H1 (cell line): ENCODE results near the gene PUDP. TPM values are rescaled to one million over a fixed set of nuclear protein-coding genes. Genes with fewer than 3 reads are reported as not detected.

ENCODE experiments used
- CTCF ChIA-PET: fragments of 300-600 bp; sonication (Branson Sonifier 250); formaldehyde crosslinking; loops from one replicate; lab custom pipeline; 2021; ENCODE audit not compliant: partially characterized antibody; lab: Charles Lee
- POLR2A ChIA-PET: fragments of 300-600 bp; sonication (Branson Sonifier 250); formaldehyde crosslinking; loops from one replicate; lab custom pipeline; 2021; ENCODE audit warnings: inconsistent platforms; ENCODE audit not compliant: partially characterized antibody; lab: Charles Lee
- DNase-seq, 2 experiments: peaks; one replicate each; pipeline versions ENCODE4 v3.0.0 to v3.0.0-alpha.2; 2010 to 2022; ENCODE audit warnings: low spot score in 2 of 2, low read depth in 1 of 2, mixed read lengths in 1 of 2
- FAIRE-seq: peaks from 2 replicates; lab custom pipeline; 2011; peaks lifted over from hg19 to GRCh38; lab: Jason Lieb, UNC
- H2AFZ ChIP-seq: 2 replicates; pipeline ENCODE4 v1.8.1; 2012; ENCODE audit warnings: low read length, inconsistent platforms
- H2AK5ac ChIP-seq: 2 replicates; pipeline ENCODE4 v1.6.1; 2013; ENCODE audit warnings: low read depth, low read length
- H2BK120ac ChIP-seq: replicated peaks from 2 replicates; pipeline ENCODE3; 2013; ENCODE audit warnings: low read depth, low read length, inconsistent platforms
- H2BK12ac ChIP-seq: 2 replicates; pipeline ENCODE4 v1.6.1; 2013; ENCODE audit warnings: low read depth, low read length
- H2BK15ac ChIP-seq: 2 replicates; pipeline ENCODE4 v1.6.1; 2013; ENCODE audit warnings: low read length
- H2BK20ac ChIP-seq: 2 replicates; pipeline ENCODE4 v1.6.1; 2013; ENCODE audit warnings: low read length
- H2BK5ac ChIP-seq: 2 replicates; pipeline ENCODE4 v1.6.1; 2013; ENCODE audit warnings: low read depth, low read length
- H3K14ac ChIP-seq: 2 replicates; pipeline ENCODE4 v1.6.1; 2013; ENCODE audit warnings: inconsistent platforms; ENCODE audit not compliant: insufficient read length
- H3K18ac ChIP-seq: 2 replicates; pipeline ENCODE4 v1.6.1; 2013; ENCODE audit warnings: low read length; ENCODE audit errors: extremely low read depth
- H3K23ac ChIP-seq: 2 replicates; pipeline ENCODE4 v1.6.1; 2013; ENCODE audit warnings: inconsistent platforms; ENCODE audit not compliant: insufficient read length
- H3K23me2 ChIP-seq: 2 replicates; pipeline ENCODE4 v1.6.1; 2013; ENCODE audit warnings: low read depth, low read length
- H3K27ac ChIP-seq: 2 replicates; pipeline ENCODE4 v1.6.1; 2011; ENCODE audit warnings: low read depth, low read length, inconsistent platforms
- H3K27me3 ChIP-seq, 4 experiments: replicated peaks in 1 of 4; 1 replicate in 1 of 4; 2 replicates in 3 of 4; pipeline versions ENCODE4 v1.6.1 to v1.8.1; 2011 to 2013; ENCODE audit warnings: low read length in 3 of 4, mild to moderate bottlenecking in 3 of 4, inconsistent platforms in 2 of 4, mixed read lengths in 2 of 4, moderate library complexity in 1 of 4; ENCODE audit not compliant: control insufficient read depth in 3 of 4, insufficient read depth in 3 of 4; ENCODE audit errors: extremely low read depth in 1 of 4
- H3K36me3 ChIP-seq, 4 experiments: 2 replicates each; pipeline versions ENCODE4 v1.6.1 to v1.8.1; 2011 to 2013; ENCODE audit warnings: mild to moderate bottlenecking in 4 of 4, low read length in 3 of 4, moderate library complexity in 2 of 4, control low read depth in 1 of 4, inconsistent platforms in 1 of 4; ENCODE audit not compliant: insufficient read depth in 4 of 4, control insufficient read depth in 2 of 4
- H3K4ac ChIP-seq: replicated peaks from 2 replicates; pipeline ENCODE3; 2013; ENCODE audit warnings: low read length, low read depth, mixed read lengths, inconsistent platforms; ENCODE audit not compliant: insufficient read length
- H3K4me1 ChIP-seq, 4 experiments: replicated peaks in 1 of 4; 1 replicate in 1 of 4; 2 replicates in 3 of 4; pipeline versions ENCODE4 v1.6.1 to v1.8.1; 2011 to 2013; ENCODE audit warnings: low read length in 3 of 4, inconsistent platforms in 2 of 4, mixed read lengths in 1 of 4; ENCODE audit not compliant: insufficient read depth in 4 of 4, control insufficient read depth in 3 of 4
- H3K4me2 ChIP-seq, 2 experiments: 2 replicates each; pipeline versions ENCODE4 v1.6.1 to v1.8.1; 2011 to 2013; ENCODE audit warnings: low read depth in 2 of 2, low read length in 2 of 2, control low read depth in 1 of 2, inconsistent platforms in 1 of 2, mild to moderate bottlenecking in 1 of 2; ENCODE audit not compliant: insufficient read depth in 1 of 2
- H3K4me3 ChIP-seq, 4 experiments: fragments of 200-600, 300-600 bp in 1 of 4; sonication (generic), shearing (Covaris generic), sonication (Bioruptor Twin) in 1 of 4; 2 replicates each; pipeline versions ENCODE4 v1.5.1 to v1.8.1; 2011 to 2016; ENCODE audit warnings: low read length in 4 of 4, low read depth in 3 of 4, control low read depth in 2 of 4, inconsistent platforms in 2 of 4, mild to moderate bottlenecking in 2 of 4, mixed read lengths in 1 of 4, moderate library complexity in 1 of 4; ENCODE audit not compliant: insufficient read depth in 2 of 4; ENCODE audit errors: extremely low read depth in 1 of 4
- H3K56ac ChIP-seq: replicated peaks from 2 replicates; pipeline ENCODE3; 2013; ENCODE audit warnings: low read depth, mild to moderate bottlenecking, mixed read lengths, low read length, inconsistent platforms; ENCODE audit not compliant: insufficient read length
- H3K79me1 ChIP-seq: 2 replicates; pipeline ENCODE4 v1.6.1; 2013; ENCODE audit warnings: low read depth, low read length, control low read depth
- H3K79me2 ChIP-seq, 2 experiments: 2 replicates each; pipeline versions ENCODE4 v1.6.1 to v1.8.1; 2012 to 2013; ENCODE audit warnings: low read length in 2 of 2, mild to moderate bottlenecking in 2 of 2, inconsistent platforms in 1 of 2; ENCODE audit not compliant: insufficient read depth in 2 of 2, control insufficient read depth in 1 of 2
- H3K9ac ChIP-seq, 4 experiments: replicated peaks in 1 of 4; 1 replicate in 1 of 4; 2 replicates in 3 of 4; pipeline versions ENCODE4 v1.6.1 to v1.8.1; 2011 to 2013; ENCODE audit warnings: low read depth in 3 of 4, low read length in 3 of 4, control low read depth in 2 of 4, mild to moderate bottlenecking in 2 of 4, moderate library complexity in 2 of 4, inconsistent platforms in 1 of 4; ENCODE audit errors: extremely low read depth in 1 of 4
- H3K9me3 ChIP-seq, 2 experiments: 2 replicates each; pipeline versions ENCODE4 v1.6.1 to v1.8.1; 2012 to 2013; ENCODE audit warnings: mild to moderate bottlenecking in 2 of 2, moderate library complexity in 2 of 2, control low read depth in 1 of 2, inconsistent platforms in 1 of 2, low read depth in 1 of 2, low read length in 1 of 2, mixed read lengths in 1 of 2; ENCODE audit not compliant: insufficient read depth in 2 of 2
- H4K20me1 ChIP-seq, 2 experiments: replicated peaks in 1 of 2; 2 replicates each; pipeline versions ENCODE3 to v1.8.1; 2011 to 2013; ENCODE audit warnings: inconsistent platforms in 2 of 2, low read length in 2 of 2, mild to moderate bottlenecking in 1 of 2; ENCODE audit not compliant: insufficient read depth in 2 of 2, control insufficient read depth in 1 of 2
- H4K5ac ChIP-seq: 2 replicates; pipeline ENCODE4 v1.6.1; 2013; ENCODE audit warnings: low read length, low read depth, mixed read lengths, inconsistent platforms; ENCODE audit not compliant: insufficient read length
- H4K8ac ChIP-seq: 2 replicates; pipeline ENCODE4 v1.8.0; 2013; ENCODE audit warnings: mild to moderate bottlenecking, moderate library complexity, low read length, inconsistent platforms; ENCODE audit not compliant: insufficient read depth; ENCODE audit errors: extremely low read depth
- H4K91ac ChIP-seq: replicated peaks from 2 replicates; pipeline ENCODE3; 2013; ENCODE audit warnings: low read length, mixed read lengths, inconsistent platforms; ENCODE audit not compliant: insufficient read length
- BRCA1 ChIP-seq: IDR thresholded peaks from 2 replicates; pipeline ENCODE4 v1.6.1; 2012; ENCODE audit warnings: low read depth, low read length, improper control_type of control experiment
- CREB1 ChIP-seq: IDR thresholded peaks from 2 replicates; pipeline ENCODE4 v1.6.1; 2012; ENCODE audit warnings: inconsistent platforms
- GABPA ChIP-seq: IDR thresholded peaks from 2 replicates; pipeline ENCODE4 v1.6.1; 2011; ENCODE audit warnings: mild to moderate bottlenecking, low read length, moderate library complexity, borderline replicate concordance; ENCODE audit not compliant: insufficient read depth
- JUN ChIP-seq: IDR thresholded peaks from 2 replicates; pipeline ENCODE4 v1.6.1; 2011; ENCODE audit warnings: low read depth, mild to moderate bottlenecking, improper control_type of control experiment, low read length
- JUND ChIP-seq: IDR thresholded peaks from 2 replicates; pipeline ENCODE4 v1.6.1; 2011; ENCODE audit warnings: mild to moderate bottlenecking, improper control_type of control experiment, low read length
- KDM5A ChIP-seq: fragments of 200-600 bp; IDR thresholded peaks from 2 replicates; pipeline ENCODE4 v1.7.1; 2012; ENCODE audit warnings: mild to moderate bottlenecking, low read length, inconsistent platforms, mixed read lengths
- RBBP5 ChIP-seq: IDR thresholded peaks from 2 replicates; pipeline ENCODE4 v1.7.1; 2012; ENCODE audit warnings: low read depth, mild to moderate bottlenecking, inconsistent platforms, low read length, moderate library complexity, borderline replicate concordance
- RNF2 ChIP-seq: fragments of 200-900, 300-1000 bp; sonication (generic); IDR thresholded peaks from 2 replicates; pipeline ENCODE4 v1.7.1; 2016; ENCODE audit warnings: borderline replicate concordance, low read depth, mild to moderate bottlenecking, antibody characterized with exemption, low read length; ENCODE audit not compliant: poor library complexity, severe bottlenecking; ENCODE audit errors: missing control alignments
- SAP30 ChIP-seq: fragments of 300-600 bp; sonication (generic); IDR thresholded peaks from 2 replicates; pipeline ENCODE4 v1.7.1; 2012; ENCODE audit warnings: low read length, moderate library complexity, mild to moderate bottlenecking, inconsistent platforms; ENCODE audit not compliant: insufficient read depth, insufficient replicate concordance
- SIN3A ChIP-seq, 2 experiments: IDR thresholded peaks in 1 of 2; conservative IDR thresholded peaks in 1 of 2; 2 replicates each; pipeline ENCODE4 v1.6.1; 2011 to 2012; ENCODE audit warnings: low read length in 2 of 2, improper control_type of control experiment in 1 of 2, low read depth in 1 of 2, mild to moderate bottlenecking in 1 of 2
- SIRT6 ChIP-seq: IDR thresholded peaks from one replicate; pipeline ENCODE4 v1.7.1; 2012; ENCODE audit warnings: low read length, inconsistent platforms
- SIX5 ChIP-seq: IDR thresholded peaks from 2 replicates; pipeline ENCODE4 v1.6.1; 2011; ENCODE audit warnings: mild to moderate bottlenecking, low read depth, low read length
- TBP ChIP-seq: IDR thresholded peaks from 2 replicates; pipeline ENCODE4 v1.6.1; 2011; ENCODE audit warnings: low read depth, low read length, improper control_type of control experiment
- ZNF274 ChIP-seq: IDR thresholded peaks from 2 replicates; pipeline ENCODE4 v1.7.0; 2012; ENCODE audit warnings: low read length, borderline replicate concordance; ENCODE audit errors: extremely low read depth
- WGBS, 2 experiments: shearing (Covaris generic) in 1 of 2; methylation state at CpG; one replicate each; pipeline versions ENCODE4 v1.1.6 to v1.1.7; 2013 to 2015; ENCODE audit warnings: low lambda C conversion rate in 2 of 2, mixed read lengths in 2 of 2, inconsistent platforms in 1 of 2, low coverage in 1 of 2, missing lambda C conversion rate in 1 of 2; ENCODE audit not compliant: insufficient replicate concordance in 2 of 2, insufficient coverage in 1 of 2, insufficient read length in 1 of 2; ENCODE audit errors: extremely low coverage in 1 of 2, missing lambda C conversion rate in 1 of 2; 5-methylcytosine and 5-hydroxymethylcytosine counted together
- polyA plus RNA-seq, 7 experiments: library from polyadenylated mRNA; depleted of rRNA in 3 of 7; stranded (reverse) in 5 of 7; unstranded in 2 of 7; fragments of >200 nt in 5 of 7; fragments of 200-250 nt in 2 of 7; gene quantifications; 1 replicate in 5 of 7; 2 replicates in 1 of 7; 4 replicates in 1 of 7; pipeline versions ENCODE4 v1.2.1 to v1.2.3, GENCODE V29; 2011 to 2013; ENCODE audit warnings: missing spikeins in 2 of 7, mixed read lengths in 2 of 7
- total RNA-seq: library from RNA; stranded (reverse); fragmentation: NEBNext Ultra II Directional; extraction: Animal tissue kit (Norgen Biotek cat#: 25700); gene quantifications from 2 replicates; pipeline ENCODE4 v1.2.1, GENCODE V29; 2021

The PUDP gene
- total and polyA plus RNA-seq, 2 of the 8 experiments (the other 6 are each of a cell fraction or from before 2014, with no cell fraction given) = 27.2 to 30.2 TPM

DNA sequence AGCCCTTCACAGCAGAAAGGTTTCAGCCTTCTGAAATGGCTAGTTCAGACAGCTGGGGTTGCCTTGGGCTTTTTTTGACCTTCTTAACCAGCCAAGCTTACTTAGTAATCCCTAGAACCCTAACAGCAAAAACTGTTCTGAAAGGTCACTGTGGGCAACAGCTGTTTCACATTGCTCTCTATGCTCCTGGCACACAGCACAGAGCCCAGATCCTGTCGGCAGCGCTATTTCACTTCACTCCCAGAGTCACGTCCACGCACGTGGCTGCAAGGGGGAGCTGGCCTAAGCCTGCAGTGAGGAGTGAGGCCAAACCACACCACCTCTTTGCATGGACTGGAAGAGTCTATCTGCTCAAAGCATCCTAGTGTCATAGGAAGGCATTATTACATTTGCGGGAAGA, 32.4 kb downstream of the PUDP start:
- POLR2A ChIA-PET = no interaction called here
- TF ChIP-seq SIX5 (no peak), ZNF274 (no peak), SIN3A (conservative IDR thresholded peaks at IDR 0.05 in 1 of 2, IDR thresholded peaks at IDR 0.05 in 1 of 2; ENCODE audit: low read depth in 1 of 2, low read length in 2 of 2) (no peak), JUND (no peak), BRCA1 (no peak), TBP (no peak), KDM5A (no peak), SIRT6 (no peak), SAP30 (no peak), JUN (no peak), GABPA (no peak), RNF2 (no peak), RBBP5 (no peak), CREB1 (no peak)

More for the DNA sequence above, 32.4 kb downstream of the PUDP start:
- Histone ChIP-seq H3K18ac (no peak overlapping the region), H2BK12ac (no peak overlapping the region), H4K20me1 (no peaks in the 10 kb centered on the region), H3K79me2 (no peaks in the 10 kb centered on the region), H2BK20ac (no peak overlapping the region), H3K23ac (no peak overlapping the region), H3K23me2 (no peaks in the 10 kb centered on the region), H3K4me3 (no peak overlapping the region), H3K27me3 (no peaks in the 10 kb centered on the region), H2BK15ac (no peak overlapping the region), H3K4me1 (peaks cover 0 to 6% (median 4%) of the 10 kb centered on the region in 4 experiments; a peak in 3 of 7 replicates), H3K4ac (no peak overlapping the region), H3K9me3 (no peaks in the 10 kb centered on the region), H2BK120ac (no peak overlapping the region), H4K91ac (no peak overlapping the region), H3K79me1 (no peaks in the 10 kb centered on the region), H3K36me3 (no peaks in the 10 kb centered on the region), H2BK5ac (no peak overlapping the region), H3K56ac (no peak overlapping the region), H2AK5ac (no peak overlapping the region), H4K8ac (no peak overlapping the region), H4K5ac (no peak overlapping the region), H3K14ac (no peak overlapping the region), H3K27ac (no peak overlapping the region), H3K4me2 (no peak overlapping the region), H2AFZ (no peak overlapping the region), H3K9ac (no peak overlapping the region)
- 86% methylated on average over 4 of the region's 6 CpGs; no CpG with 5 or more reads in 1 of the 2 experiments for WGBS, 2 experiments
- CTCF ChIA-PET = no interaction called here
- no peak for FAIRE-seq
- DNase-seq = no peak
